ENCODE results near the gene ALPP.
"Not testable (repeated sequence)": the region's sequence is repeated elsewhere in the genome, so short reads cannot be mapped to it uniquely, and the experiment has no call there.

The ALPP gene

DNA sequence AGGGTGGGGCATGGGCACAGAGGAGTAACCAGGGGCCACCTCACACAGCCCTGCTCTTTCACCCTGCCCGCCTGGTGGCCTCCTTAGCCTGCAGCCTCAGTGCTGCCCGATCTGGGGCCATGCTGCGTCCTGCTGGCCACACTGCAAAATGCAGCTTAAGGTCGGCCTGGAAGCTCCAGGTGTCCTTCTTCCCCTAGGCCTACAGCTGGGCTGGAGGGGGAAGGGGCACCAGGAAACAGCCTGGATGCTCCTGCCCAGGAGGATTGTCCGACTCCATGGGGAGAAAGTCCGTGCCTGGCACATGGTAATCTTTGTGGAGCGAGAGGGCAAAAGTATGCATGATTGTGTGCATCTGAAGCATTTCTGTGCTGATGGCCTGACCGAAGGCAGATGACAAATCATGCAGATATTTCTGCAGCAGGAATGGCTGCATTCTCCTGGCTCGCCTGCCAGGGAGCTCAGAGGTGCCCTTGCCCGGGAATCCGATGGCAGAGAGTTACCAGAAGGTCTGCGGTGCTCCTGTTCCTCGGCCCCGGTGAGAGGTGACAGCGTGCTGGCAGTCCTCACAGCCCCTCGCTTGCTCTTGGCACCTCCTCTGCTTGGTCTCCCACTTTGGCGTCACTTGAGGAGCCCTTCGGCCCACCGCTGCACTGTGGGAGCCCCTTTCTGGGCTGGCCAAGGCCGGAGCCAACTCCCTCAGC is 12.8 kb upstream of the ALPP start:
- TF ChIP-seq, protein P1, sequence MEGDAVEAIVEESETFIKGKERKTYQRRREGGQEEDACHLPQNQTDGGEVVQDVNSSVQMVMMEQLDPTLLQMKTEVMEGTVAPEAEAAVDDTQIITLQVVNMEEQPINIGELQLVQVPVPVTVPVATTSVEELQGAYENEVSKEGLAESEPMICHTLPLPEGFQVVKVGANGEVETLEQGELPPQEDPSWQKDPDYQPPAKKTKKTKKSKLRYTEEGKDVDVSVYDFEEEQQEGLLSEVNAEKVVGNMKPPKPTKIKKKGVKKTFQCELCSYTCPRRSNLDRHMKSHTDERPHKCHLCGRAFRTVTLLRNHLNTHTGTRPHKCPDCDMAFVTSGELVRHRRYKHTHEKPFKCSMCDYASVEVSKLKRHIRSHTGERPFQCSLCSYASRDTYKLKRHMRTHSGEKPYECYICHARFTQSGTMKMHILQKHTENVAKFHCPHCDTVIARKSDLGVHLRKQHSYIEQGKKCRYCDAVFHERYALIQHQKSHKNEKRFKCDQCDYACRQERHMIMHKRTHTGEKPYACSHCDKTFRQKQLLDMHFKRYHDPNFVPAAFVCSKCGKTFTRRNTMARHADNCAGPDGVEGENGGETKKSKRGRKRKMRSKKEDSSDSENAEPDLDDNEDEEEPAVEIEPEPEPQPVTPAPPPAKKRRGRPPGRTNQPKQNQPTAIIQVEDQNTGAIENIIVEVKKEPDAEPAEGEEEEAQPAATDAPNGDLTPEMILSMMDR (IDR thresholded peaks at IDR 0.05), result no peak
- H3K27me3 ChIP-seq, result peaks cover 15% of the 10 kb centered on the region
- no peaks in the 10 kb centered on the region for H3K36me3 ChIP-seq
- H3K4me3 ChIP-seq (ENCODE audit: low read depth in 1 of 2, low read length in 1 of 2), result no peak overlapping the region
- no peaks in the 10 kb centered on the region for H3K9me3 ChIP-seq
- H3K4me1 ChIP-seq (ENCODE audit: control insufficient read depth in 1 of 2, insufficient read depth in 1 of 2, low read depth in 1 of 2, low read length in 1 of 2), result peaks cover 4 to 5% of the 10 kb centered on the region in 2 experiments
- no peak overlapping the region for H3K27ac ChIP-seq

- H3K36me3 ChIP-seq; H3K27ac ChIP-seq; H3K4me1 ChIP-seq (ENCODE audit: control insufficient read depth in 1 of 2, insufficient read depth in 1 of 2, low read depth in 1 of 2, low read length in 1 of 2); H3K9me3 ChIP-seq; H3K4me3 ChIP-seq (ENCODE audit: low read depth in 1 of 2, low read length in 1 of 2): not testable (repeated sequence)
- peaks cover 15% of the 10 kb centered on the region for H3K27me3 ChIP-seq
Observed at GRCh38 chr2:232366461-232366860, 12.1 kb upstream of the ALPP start.

DNA sequence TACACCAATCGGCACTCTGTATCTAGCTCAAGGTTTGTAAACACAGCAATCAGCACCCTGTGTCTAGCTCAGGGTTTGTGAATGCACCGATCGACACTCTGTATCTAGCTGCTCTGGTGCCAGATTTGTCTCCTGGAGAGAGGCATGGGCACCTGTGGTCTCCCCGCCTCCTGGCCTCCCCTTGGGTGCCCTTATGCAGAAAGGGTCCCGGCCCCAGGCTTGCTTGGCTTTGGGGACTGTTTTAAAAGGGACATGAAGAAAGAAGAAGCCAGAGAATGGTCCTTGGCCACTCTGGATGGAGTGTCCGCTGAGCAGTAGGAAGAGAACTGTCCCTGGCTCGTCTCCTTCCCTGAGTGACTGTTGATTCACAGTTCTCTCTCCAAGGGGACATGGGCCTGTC is 11.5 kb upstream of the ALPP start:
- H3K9me3 ChIP-seq, result no peaks in the 10 kb centered on the region
- H3K36me3 ChIP-seq, result no peaks in the 10 kb centered on the region
- H3K27ac ChIP-seq, result no peak overlapping the region
- H3K4me3 ChIP-seq (ENCODE audit: low read depth in 1 of 2, low read length in 1 of 2), result no peak overlapping the region
- H3K4me1 ChIP-seq (ENCODE audit: control insufficient read depth in 1 of 2, insufficient read depth in 1 of 2, low read depth in 1 of 2, low read length in 1 of 2), result peaks cover 4 to 5% of the 10 kb centered on the region in 2 experiments
- TF ChIP-seq, protein P1 (IDR thresholded peaks at IDR 0.05), result no peak
- H3K27me3 ChIP-seq, result peaks cover 15% of the 10 kb centered on the region

DNA sequence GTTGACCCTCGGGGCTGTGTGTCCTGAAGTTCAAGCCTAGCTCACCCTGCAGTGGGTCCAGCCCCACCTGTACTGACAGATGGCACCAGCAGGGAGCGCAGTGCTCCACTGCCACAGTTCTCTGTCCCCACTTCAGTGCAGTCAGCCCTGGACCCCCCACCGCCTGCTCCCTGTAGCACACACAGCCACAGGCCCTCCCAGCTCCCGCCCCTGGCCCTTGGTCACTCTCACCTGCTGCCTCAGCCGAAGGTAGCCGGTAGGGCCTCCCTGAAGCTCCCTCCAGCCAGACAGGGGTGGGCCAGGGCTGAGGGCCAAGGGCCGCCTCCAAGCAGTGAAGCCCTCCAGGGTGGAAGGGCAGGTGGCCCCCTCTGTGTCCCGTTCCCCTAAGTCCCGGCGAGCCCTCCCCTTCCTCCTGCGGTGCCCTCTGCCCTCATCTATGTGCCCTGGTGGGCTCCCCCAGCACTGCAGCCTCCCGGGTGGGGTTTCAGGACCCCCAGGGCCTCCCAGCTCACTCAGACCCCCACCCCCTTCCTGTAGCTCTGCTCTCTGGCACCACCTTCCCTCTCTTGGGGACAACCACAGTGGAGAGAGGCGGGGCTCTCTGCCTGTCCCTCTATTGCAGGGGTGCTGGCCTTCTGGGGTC is 10.8 kb upstream of the ALPP start:
- Histone ChIP-seq H3K27ac (no peak overlapping the region), H3K9me3 (no peaks in the 10 kb centered on the region), H3K4me1 (ENCODE audit: control insufficient read depth in 1 of 2, insufficient read depth in 1 of 2, low read depth in 1 of 2, low read length in 1 of 2) (peaks cover 4 to 5% of the 10 kb centered on the region in 2 experiments), H3K27me3 (peaks cover 15% of the 10 kb centered on the region), H3K4me3 (ENCODE audit: low read depth in 1 of 2, low read length in 1 of 2) (no peak overlapping the region), H3K36me3 (no peaks in the 10 kb centered on the region)
- TF ChIP-seq, protein P1 (IDR thresholded peaks at IDR 0.05), result no peak

DNA sequence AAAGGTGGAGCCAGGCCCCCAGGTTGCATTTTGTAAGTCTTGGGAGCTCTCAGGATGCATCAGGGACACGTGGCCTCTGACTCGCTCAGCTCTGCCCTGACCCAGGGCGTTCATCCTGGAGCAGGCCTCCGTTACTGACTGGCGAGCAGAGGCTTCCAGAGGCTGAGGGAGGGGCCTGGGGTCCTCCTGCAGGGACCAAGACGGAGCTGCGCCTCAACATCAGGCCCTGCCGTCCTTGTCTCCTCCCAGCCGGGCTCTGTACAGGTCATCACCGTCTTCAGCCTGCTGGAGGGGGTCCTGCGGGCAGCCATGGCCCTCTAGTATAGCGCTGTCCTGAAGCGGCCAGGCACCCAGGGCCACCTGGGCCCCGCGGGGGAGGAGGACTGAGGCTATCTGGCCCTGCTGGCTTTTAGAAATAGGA is 10.2 kb upstream of the ALPP start:
- H3K4me1 ChIP-seq (ENCODE audit: control insufficient read depth in 1 of 2, insufficient read depth in 1 of 2, low read depth in 1 of 2, low read length in 1 of 2), result peaks cover 4 to 5% of the 10 kb centered on the region in 2 experiments
- no peaks in the 10 kb centered on the region for H3K36me3 ChIP-seq
- no peak overlapping the region for H3K4me3 ChIP-seq (ENCODE audit: low read depth in 1 of 2, low read length in 1 of 2)
- H3K27ac ChIP-seq, result no peak overlapping the region
- peaks cover 15% of the 10 kb centered on the region for H3K27me3 ChIP-seq
- TF ChIP-seq, protein P1 (IDR thresholded peaks at IDR 0.05), result no peak
- H3K9me3 ChIP-seq, result no peaks in the 10 kb centered on the region
